Activated CD8-positive, alpha-beta memory T cell treated with anti-CD3 and anti-CD28 coated beads, Interleukin-2, amount 50 U/mL, for 4 hours (primary cell): ENCODE data around the gene DYRK2.
A peak's percentile ranks its signal among the peaks of the same experiment; 100 is the strongest.

Experiments
- DNase-seq: peaks from one replicate; pipeline ENCODE4 v3.0.0-alpha.2; 2020

DYRK2 gene

GRCh38 chr12:67648521-67649260 is at the start of gene DYRK2:
Gene DYRK2 (plus strand): TSS chr12:67648745. CDS start chr12:67649134, 389 bp downstream.
- peak; percentile 80 for DNase-seq

DNA sequence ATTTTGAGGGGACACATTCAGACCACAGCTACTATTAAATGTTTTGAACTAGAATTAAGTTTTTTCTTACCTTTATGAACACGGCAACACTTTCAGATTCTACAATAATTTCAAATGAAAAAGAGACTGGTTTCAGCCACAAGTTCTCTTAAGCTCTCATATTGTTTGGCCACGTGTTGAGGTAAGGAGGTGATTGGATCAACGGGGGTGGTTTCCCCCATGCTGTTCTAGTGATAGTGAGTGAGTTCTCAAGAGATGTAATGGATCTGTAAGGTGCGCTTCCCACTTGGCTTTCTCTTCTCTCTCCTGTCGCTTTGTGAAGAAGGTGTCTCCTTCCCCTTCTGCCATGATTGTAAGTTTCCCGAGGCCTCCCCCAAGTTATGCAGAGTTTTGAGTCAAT is 48.9 kb upstream of the DYRK2 start:
- DNase-seq, result no peak

DNA sequence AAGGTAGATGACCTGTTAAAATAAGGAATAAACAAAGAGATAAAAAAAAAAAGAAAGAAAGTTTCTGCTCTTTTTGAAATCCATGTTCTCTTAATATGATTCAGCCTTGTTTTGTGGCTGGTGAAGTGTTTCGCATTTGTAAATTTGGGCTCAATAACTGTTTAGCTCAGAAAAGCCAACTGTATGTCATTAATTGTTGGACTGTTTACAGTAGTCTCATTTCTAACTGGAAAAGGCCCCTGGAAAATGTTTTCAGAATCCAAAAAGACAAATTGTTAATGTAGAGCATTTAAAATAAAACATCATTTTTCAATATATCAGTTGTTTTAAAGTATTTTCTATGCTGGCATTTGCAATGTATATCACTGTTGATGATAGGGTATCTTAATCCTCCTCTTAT is 47.4 kb upstream of the DYRK2 start:
- DNase-seq, result no peak

DNA sequence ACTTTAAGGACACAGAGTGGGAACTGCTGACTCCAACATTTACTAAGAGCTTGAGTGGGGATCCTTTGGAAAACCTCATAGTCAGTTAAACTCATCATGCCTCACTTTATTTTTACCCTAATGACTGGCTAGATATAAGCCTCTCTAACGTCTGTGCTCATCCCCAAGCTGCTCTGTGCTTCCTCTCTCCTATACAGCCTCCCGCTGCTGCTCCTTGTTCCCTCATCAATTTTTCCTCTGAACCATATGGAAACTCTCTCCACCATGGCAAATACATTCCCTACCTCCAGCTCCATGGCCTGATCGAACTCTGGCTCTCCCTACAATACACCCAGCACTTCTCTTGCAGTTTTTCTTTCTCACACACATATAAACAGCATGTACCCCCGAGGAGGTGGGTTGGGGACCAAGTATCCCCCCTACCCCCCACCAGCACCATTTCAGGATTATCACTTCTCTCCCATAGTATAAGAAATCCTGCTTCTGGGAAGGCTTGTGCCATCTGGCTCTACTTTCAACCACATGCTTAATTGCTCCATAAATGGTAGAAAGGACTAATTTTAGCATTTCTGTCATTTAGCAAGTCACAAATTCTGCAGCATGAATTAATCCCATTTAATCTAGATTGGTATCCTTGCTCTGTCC is 39.2 kb upstream of the DYRK2 start:
- no peak for DNase-seq

GRCh38 chr12:67613040-67613439 is 35.5 kb upstream of the DYRK2 start:
- DNase-seq, result no peak

GRCh38 chr12:67617629-67618028 is 30.9 kb upstream of the DYRK2 start:
- no peak for DNase-seq

GRCh38 chr12:67618303-67618702 is 30.2 kb upstream of the DYRK2 start:
- no peak for DNase-seq

DNA sequence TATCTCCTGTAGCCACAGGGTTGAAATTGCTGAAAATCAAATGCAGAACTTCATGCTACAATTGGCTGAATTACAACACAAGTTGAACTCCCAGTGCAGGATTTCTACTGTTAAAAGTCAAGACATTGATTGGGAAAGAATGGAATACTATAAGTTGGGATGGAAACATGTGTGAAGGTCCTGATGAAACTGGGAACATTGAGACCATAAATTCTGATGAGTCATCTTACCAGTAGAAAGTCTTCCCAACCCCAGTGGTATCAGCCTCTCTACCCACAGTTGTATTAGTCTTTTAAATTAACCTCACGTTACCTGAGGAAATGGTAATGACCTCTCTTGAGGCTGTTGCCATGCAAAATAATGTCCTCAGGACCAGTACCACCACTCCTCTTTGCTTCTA is 27.4 kb upstream of the DYRK2 start:
- no peak for DNase-seq

DNA sequence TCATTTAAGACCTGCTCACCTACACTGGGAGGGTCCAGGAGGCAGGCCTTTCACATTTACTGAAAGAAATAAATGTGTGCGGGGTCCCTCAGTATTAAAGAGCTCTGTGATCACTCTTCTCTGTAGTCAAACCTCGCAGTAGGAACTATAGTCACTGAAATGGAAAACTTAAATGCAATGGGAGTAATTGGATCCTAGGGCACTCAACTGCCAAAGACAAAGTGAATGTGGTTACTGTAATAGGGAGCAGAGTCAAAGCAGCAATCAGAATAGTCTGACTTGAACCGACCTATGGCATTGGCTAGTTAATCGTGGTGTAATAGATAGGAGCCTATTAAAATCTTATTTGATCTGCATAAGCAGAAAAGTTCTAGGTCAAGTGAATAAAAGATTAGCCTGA is 26.6 kb upstream of the DYRK2 start:
- DNase-seq, result no peak

- no peak for DNase-seq
Measured at GRCh38 chr12:67623259-67623658, 25.3 kb upstream of the DYRK2 start.

DNA sequence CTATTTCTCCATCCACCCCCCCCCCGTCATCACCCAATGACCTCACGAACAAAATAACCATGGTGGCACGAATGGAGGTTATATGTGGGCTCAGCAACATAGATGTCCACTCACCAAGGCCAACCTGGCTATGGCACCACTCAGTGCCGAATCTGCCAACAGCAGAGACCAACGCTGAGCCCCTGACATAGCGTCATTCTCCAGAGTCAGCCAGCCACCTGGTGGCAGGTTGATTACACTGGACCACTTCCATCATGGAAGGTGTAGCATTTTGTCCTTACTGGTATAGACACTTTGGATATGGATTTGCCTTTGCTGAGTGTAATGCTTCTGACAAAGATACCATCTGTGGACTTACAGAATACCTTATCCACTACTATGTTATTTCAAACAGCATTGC is 24.2 kb upstream of the DYRK2 start:
- no peak for DNase-seq

GRCh38 chr12:67625004-67625403 is 23.5 kb upstream of the DYRK2 start:
- DNase-seq, result no peak

DNA sequence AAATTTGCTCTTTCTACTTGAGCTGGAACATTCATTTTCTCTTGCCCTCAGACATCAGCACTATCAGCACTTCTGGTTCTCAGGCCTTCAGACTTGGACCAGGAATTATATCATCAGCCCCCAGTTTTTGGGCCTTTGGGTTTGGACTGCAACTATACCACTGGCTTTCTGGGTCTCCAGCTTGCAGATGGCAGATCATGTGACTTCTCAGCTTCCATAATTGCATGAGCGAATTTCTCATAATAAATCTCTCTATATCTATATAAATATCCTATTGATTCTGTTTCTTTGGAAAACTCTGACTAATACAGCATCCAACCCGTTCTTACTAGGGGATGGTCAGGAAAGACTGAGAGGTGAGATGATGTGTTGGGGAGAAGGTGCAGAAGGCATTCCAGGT is 22.4 kb upstream of the DYRK2 start:
- DNase-seq, result no peak

GRCh38 chr12:67630373-67631088 is 18.0 kb upstream of the DYRK2 start:
- DNase-seq, result peak; percentile 76

- DNase-seq, result no peak
Measured at GRCh38 chr12:67632005-67632404, 16.5 kb upstream of the DYRK2 start.

DNA sequence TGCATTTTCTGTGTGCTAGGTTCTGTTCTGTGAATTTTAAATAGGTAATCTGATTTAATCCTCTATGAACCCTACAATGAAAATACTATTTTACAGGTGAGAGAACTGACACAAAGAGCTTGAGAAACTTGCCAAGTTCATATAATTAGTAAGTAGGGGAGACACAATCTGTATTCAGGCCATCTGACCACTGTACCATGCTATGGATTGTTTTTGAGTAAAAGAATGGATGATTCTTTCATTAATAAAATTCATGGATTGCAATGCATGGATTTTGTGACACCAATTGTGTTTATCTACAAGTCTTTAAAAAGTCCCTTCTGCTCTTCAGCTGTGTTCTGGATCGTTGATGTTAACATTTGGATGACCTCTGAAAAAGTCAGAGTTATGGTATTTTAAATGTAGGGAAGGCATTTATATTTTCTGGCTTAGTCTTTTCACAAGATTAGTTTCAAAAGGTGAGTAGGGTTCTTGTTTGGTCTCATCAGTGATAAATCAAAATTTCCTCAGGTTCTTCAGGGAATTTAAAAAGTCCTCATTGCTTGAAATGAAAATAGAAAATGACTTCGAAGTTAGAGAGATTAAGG is 15.4 kb upstream of the DYRK2 start:
- no peak for DNase-seq

- no peak for DNase-seq
Measured at GRCh38 chr12:67633708-67634107, 14.8 kb upstream of the DYRK2 start.

GRCh38 chr12:67634303-67634761 is 14.2 kb upstream of the DYRK2 start:
- no peak for DNase-seq

DNA sequence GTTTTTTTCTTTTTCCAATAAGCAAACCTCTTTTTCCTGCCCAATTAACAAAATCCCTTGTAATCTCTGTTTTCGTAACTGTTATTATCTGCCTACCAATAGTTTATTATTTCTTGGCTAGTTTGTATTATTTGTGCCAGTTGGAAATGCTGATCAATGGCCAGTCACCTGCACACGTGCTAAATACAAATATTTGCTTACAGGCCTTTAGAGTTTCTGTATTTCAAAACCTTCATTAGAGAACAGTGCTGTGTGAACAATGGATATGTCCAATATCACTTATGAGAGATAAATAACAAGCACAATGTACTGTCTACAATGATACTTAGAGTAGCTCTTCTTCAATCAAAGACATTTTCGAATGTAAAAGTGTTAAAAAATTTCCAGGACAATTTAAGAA is 10.8 kb upstream of the DYRK2 start:
- no peak for DNase-seq

- no peak for DNase-seq
Measured at GRCh38 chr12:67638694-67639093, 9.9 kb upstream of the DYRK2 start.

GRCh38 chr12:67640863-67641262 is 7.7 kb upstream of the DYRK2 start:
- no peak for DNase-seq

DNA sequence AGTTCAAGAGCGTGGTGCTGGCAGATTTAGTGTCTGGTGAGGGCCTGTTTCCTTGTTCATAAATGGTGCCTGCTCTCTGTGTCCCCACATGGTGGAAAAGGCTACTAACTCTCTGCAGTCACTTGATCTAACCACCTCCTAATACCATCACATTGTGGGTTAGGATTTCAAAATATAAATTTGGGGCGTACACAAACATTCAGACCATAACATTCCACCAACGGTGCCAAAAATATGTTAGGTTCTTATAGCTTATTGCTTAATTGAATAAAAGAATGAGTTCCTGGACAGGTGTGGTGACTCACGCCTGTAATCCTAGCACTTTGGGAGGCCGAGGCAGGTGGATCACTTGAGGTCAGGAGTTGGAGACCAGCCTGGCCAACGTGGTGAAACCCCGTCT is 3.4 kb upstream of the DYRK2 start:
- DNase-seq, result no peak

- no peak for DNase-seq
Measured at GRCh38 chr12:67645601-67646000, 2.9 kb upstream of the DYRK2 start.

- DNase-seq, result no peak
Measured at GRCh38 chr12:67646775-67647174, 1.8 kb upstream of the DYRK2 start.
